NCI-H1930 (cell line): Measurements from ENCODE around the gene CLTCL1.
A peak's percentile ranks its signal among the peaks of the same experiment; 100 is the strongest.
"Not testable (repeated sequence)": the region's sequence is repeated elsewhere in the genome, so short reads cannot be mapped to it uniquely, and the experiment has no call there.

Experiments
- DNase-seq, 2 experiments: peaks; one replicate each; lab custom pipeline; 2025; lab: John Stamatoyannopoulos, UW

The CLTCL1 gene

GRCh38 chr22:19291580-19292457 is at the start of gene CLTCL1:
Gene CLTCL1 (minus strand): TSS chr22:19291719. CDS start chr22:19291641, 78 bp downstream.
- DNase-seq, result peak; percentile 40 to 90

DNA sequence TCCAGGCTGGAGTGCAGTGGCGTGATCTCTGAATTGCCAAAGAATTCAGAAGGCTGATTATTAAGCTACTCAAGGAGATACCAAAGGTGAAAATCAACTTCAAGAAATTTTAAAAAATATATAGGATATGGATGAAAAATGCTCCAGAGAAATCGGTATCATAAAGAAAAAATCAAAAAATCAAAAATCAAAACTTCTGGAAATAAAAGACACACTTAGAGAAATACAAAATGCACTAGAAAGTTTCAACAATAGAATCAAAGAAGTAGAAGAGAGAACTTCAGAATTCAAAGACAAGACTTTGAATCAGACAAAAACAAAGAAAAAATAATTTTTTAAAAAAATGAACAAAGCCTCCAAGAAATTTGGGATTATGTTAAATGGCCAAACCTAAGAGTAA is 45.6 kb upstream of the CLTCL1 start:
- DNase-seq, result no peak

GRCh38 chr22:19336133-19337075 is 44.9 kb upstream of the CLTCL1 start:
- no peak for DNase-seq

DNA sequence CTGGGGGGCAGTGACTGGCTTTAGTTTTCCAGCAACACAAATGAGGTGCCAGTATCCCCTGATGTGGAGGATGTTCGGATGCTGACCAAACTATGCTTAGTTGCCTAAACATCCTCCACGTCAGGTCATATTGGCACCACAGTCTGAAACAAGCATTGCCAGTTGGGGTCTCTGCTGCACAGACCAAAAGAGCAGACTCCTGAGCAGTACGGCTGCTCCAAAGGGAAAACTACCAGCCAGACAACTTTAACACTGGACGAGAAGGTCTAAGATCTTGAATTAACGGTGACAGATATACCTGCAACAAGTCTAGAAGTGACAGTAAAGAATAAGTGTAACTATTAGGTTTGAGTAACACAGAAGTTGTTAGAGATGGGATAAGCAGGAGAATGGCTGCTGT is 40.5 kb upstream of the CLTCL1 start:
- DNase-seq, result no peak

DNA sequence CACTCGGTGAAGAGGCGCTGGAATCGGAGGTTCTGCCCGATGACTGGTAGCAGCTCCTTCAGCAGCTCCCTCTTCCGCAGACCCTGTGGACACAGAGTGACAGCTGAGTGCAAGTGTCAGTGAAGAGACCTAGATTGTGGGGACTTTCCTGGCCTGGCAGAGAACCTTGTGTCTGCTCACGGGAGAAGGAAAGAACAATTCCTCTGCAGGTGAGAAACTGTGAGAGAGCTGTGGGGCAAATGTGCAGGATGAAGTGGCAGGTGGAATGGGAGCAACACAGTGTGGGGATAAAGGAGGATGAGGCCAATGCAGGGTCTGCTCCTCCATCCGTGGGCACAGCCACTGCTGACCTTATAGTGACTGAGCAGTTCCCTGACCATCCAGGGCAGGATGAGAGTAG is 40.0 kb upstream of the CLTCL1 start:
- DNase-seq, result no peak

GRCh38 chr22:19330865-19331418 is 39.4 kb upstream of the CLTCL1 start:
- DNase-seq, result no peak

DNA sequence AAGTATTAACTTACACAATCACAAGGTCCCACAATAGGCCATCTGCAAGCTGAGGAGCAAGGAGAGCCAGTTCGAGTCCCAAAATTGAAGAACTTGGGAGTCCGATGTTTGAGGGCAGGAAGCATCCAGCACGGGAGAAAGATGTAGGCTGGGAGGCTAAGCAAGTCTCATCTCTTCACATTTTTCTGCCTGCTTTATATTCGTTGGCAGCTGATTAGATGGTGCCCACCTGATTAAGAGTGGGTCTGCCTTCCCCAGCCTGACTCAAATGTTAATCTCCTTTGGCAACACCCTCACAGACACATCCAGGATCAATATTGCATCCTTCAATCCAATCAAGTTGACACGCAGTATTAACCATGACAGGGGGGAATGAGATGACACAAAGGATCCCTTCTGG is 38.7 kb upstream of the CLTCL1 start:
- DNase-seq, result not testable (repeated sequence)

DNA sequence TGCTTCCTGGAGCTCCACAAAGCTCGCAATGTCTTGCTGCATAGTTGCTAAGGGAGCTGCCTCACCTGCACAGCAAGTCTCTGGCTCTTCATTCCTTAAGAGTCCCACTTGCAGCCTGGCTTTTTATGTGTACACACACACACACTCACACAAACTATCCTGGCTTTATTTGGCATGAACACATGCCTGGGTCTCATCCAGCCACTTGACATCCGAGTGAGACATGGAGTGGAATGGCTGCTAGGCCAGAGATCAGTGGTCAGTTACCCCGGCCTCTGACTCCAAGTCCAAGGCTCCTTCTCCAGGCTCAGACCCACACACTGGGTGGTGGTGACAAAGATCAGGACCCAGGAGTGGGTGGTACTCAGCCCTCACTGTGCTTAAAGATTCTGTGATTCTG is 37.9 kb upstream of the CLTCL1 start:
- DNase-seq, result no peak

DNA sequence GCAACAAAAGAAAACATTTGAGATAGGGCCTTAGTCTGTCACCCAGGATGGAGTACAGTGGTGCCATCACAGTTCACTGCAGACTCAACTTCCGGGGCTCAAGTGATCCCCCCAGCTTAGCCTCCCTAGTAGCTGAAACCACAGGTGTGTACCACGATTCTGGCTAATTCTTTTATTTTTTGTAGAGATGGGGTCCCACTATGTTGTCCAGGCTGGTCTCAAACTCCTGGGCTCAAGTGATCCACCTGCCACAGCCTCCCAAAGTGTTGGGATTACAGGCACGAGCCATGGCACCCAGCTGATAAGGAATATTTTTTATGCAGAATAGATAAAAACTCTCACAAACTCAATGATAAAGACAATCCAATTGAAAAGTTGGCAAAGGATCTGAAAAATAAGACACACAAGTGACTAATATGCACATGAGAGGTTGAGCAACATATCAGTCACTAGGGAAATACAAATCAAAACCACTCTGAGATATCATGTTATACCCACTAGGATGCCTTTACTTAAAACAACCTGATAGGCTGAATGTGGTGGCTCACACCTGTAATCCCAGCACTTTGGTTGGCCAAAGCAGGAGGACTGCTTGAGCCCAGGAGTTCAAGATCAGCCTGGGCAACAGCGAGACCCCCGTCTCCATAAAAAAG is 33.9 kb upstream of the CLTCL1 start:
- no peak for DNase-seq

DNA sequence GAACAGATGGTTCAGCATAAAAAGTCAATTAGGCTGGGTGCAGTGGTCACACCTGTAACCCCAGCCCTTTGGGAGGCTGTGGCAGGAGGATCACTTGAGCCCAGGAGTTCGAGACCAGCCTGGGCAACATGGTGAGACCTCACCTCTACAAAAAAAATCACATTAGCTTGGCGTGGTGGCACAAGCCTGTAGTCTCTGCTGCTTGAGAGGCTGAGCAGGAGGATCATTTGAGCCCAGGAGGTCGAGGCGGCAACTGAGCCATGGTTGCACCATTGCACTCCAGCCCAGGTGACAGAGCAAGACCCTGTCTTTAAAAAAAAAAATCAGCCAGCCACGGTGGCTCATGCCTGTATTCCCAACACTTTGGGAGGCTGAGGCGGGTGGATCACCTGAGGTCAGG is 31.9 kb upstream of the CLTCL1 start:
- DNase-seq, result not testable (repeated sequence)

GRCh38 chr22:19321757-19322156 is 30.2 kb upstream of the CLTCL1 start:
- no peak for DNase-seq

GRCh38 chr22:19320136-19320535 is 28.6 kb upstream of the CLTCL1 start:
- not testable (repeated sequence) for DNase-seq

DNA sequence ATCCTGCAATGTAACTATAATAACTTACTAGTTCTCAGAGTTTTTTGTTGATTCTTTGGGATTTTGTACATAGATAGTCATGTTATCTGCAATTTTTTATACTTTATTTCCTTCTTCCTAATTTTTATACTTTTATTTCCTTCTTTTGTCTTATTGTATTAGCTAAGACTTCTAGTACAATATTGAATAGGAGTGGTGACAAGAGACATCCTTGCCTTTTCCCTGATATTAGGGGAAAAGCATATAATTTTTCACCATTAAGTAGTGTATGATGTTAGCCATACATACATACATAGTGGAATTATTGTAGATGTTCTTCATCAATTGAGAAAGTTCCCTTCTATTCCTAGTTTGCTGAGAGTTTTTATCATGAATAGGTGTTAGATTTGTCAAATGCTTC is 27.8 kb upstream of the CLTCL1 start:
- DNase-seq, result no peak

DNA sequence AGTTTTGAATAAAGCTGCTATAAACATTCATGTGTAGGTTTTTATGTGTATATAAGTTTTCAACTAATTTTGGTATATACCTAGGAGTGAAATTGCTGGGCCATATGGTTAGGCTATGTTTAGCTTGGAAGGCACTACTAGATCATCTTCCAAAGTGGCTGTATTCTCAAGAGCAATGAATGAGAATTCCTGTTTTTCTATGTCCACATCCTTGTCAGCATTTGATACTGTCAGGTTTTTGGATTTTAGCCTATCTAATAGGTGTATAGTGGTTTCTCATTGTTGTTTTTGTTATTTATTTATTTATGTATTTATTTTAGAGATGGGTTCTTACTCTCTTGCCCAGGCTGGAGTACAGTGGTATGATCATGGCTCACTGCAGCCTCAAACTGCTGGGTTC is 26.3 kb upstream of the CLTCL1 start:
- DNase-seq, result no peak

DNA sequence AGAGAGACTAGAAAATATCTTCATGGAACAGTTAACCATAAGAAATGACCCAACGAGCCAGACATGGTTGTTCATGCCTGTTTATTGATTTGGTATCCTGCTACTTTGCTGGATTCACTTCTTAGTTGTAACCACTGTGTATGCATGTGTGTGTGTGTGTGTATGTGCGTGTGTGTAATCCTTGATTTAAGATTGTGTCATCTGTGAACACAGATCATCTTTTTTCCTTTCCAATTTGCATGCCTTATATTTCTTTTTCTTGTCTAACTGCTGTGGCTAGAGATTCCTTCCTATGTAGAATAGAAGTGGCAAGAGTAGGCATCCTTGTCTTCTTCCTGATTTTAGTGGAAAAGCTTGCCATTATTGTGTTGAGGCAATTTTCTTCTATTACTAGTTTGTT is 16.4 kb upstream of the CLTCL1 start:
- no peak for DNase-seq

- DNase-seq, result not testable (repeated sequence)
Observed at GRCh38 chr22:19306535-19306934, 15.0 kb upstream of the CLTCL1 start.

- no peak for DNase-seq
Observed at GRCh38 chr22:19304547-19304946, 13.0 kb upstream of the CLTCL1 start.

DNA sequence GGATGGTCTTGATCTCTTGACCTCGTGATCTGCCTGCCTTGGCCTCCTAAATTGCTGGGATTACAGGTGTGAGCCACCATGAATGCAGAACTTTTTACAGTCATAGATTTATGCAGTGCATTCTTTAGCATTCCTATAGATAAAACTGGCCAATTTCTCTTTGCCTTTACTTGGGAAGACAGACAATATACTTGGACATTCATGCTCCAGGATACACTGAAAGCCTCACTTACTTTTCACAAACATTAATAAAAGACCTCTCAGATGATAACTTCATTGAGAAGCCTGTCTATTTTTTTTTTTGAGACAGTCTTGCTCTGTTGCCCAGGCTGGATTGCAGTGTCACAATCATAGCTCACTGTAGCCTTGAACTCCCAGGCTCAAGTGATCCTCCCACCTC is 12.3 kb upstream of the CLTCL1 start:
- DNase-seq, result no peak

- DNase-seq, result no peak
Observed at GRCh38 chr22:19295733-19296132, 4.2 kb upstream of the CLTCL1 start.

- DNase-seq, result no peak
Observed at GRCh38 chr22:19292458-19293230, 1.1 kb upstream of the CLTCL1 start.

- DNase-seq, result no peak
Observed at GRCh38 chr22:19291218-19291579, 320 bp downstream of the CLTCL1 start.
